Cardiac atrium fibroblast (primary cell): ENCODE data around the gene APOL3. TPM values are rescaled to one million over a fixed set of nuclear protein-coding genes. Genes with fewer than 3 reads are reported as not detected.

Experiments used
- total RNA-seq: library from RNA; depleted of rRNA; stranded (reverse); fragments of >200 nt; gene quantifications from 2 replicates; pipeline ENCODE4 v1.2.3, GENCODE V29; 2015

The APOL3 gene
- total RNA-seq, result 12.5 and 14.7 TPM in 2 replicates

DNA sequence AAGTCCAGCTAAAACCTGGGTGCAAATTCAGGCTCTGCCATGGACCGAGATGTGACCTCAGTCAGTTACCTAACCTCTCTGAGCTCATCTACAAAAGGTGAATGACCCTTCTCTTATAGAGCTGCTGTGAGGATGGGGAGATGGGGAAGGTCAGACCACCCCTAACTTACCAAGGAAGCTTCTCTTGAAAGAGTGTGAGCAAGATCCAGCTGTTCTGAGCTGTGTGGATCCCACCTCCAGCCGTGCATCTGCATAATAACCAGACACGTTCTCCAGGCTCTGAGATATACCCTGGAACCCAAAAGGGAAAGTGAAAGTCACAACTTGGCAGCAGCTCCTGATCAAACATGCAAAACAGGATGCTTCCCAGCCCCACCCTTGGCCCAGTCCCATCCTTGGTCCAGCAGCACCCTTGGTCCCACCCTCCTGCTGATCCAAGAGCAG is at the start of gene APOL3:
APOL3 (minus strand) TSS at position 257 of the 444 bp plus-strand sequence. CDS start 11,700 bp downstream, outside the sequence.

GRCh38 chr22:36201630-36202319 is 41.2 kb upstream of the APOL3 start, which contains the start of gene APOL4:
Gene APOL4 (minus strand): TSS chr22:36201809. CDS start chr22:36201734, 75 bp downstream.

Other genes starting within 250 kb of the APOL3 start
- 77.8 and 91.0 TPM in 2 replicates for gene RBFOX2, start 131.9 kb downstream of the APOL3 start, total RNA-seq
- gene APOL4, start 41.1 kb upstream of the APOL3 start, total RNA-seq, result 0.32 TPM in 1 of 2 replicates, not detected in the other
- gene APOL2, start 78.8 kb upstream of the APOL3 start, total RNA-seq, result 26.7 and 40.3 TPM in 2 replicates
- gene APOL1, start 92.4 kb upstream of the APOL3 start, total RNA-seq, result 4.9 and 5.0 TPM in 2 replicates
- gene MYH9, start 227.2 kb upstream of the APOL3 start, total RNA-seq, result 403 and 433 TPM in 2 replicates